GM23338 (cell line): ENCODE data around the gene EDNRB. TPM values are rescaled to one million over a fixed set of nuclear protein-coding genes. Genes with fewer than 3 reads are reported as not detected.

ENCODE experiments used
- ATAC-seq: fragments of 200-7000 bp; cut with Tn5 transposase; 3 replicates; pipeline ENCODE4 v1.9.1; 2020
- DNase-seq: peaks from one replicate; pipeline ENCODE4 v3.0.0-alpha.2; 2015; ENCODE audit warnings: low spot score
- H2AFZ ChIP-seq: fragments of 200-600 bp; sonication (generic); 2 replicates; pipeline ENCODE4 v1.8.0; 2016; ENCODE audit warnings: antibody characterized with exemption, mild to moderate bottlenecking, moderate library complexity
- H3F3A ChIP-seq: fragments of 200-600 bp; sonication (generic); replicated peaks from 2 replicates; pipeline ENCODE4 v1.8.0; 2017; ENCODE audit warnings: antibody characterized with exemption, mixed run types, low read depth
- H3K27ac ChIP-seq: fragments of 200-600 bp; sonication (generic); 2 replicates; pipeline ENCODE4 v1.6.1; 2016; ENCODE audit warnings: low read depth
- H3K27me3 ChIP-seq: fragments of 200-600 bp; sonication (generic); 2 replicates; pipeline ENCODE4 v1.8.0; 2016; ENCODE audit warnings: mild to moderate bottlenecking, mixed run types, moderate library complexity; ENCODE audit not compliant: insufficient read depth
- H3K36me3 ChIP-seq: fragments of 200-600 bp; sonication (generic); 2 replicates; pipeline ENCODE4 v1.8.0; 2016; ENCODE audit warnings: mild to moderate bottlenecking; ENCODE audit not compliant: insufficient read depth
- H3K4me1 ChIP-seq: fragments of 200-600 bp; sonication (generic); 2 replicates; pipeline ENCODE4 v1.8.0; 2016; ENCODE audit warnings: mild to moderate bottlenecking, moderate library complexity; ENCODE audit not compliant: insufficient read depth
- H3K4me2 ChIP-seq: fragments of 200-600 bp; sonication (generic); 2 replicates; pipeline ENCODE4 v1.7.1; 2017; ENCODE audit warnings: mixed run types
- H3K4me3 ChIP-seq: fragments of 200-600 bp; sonication (generic); 2 replicates; pipeline ENCODE4 v1.6.1; 2016; ENCODE audit warnings: mixed run types
- H3K79me2 ChIP-seq: fragments of 200-600 bp; sonication (generic); replicated peaks from 2 replicates; pipeline ENCODE4 v1.8.0; 2017; ENCODE audit warnings: mild to moderate bottlenecking; ENCODE audit not compliant: insufficient read depth
- H3K9me2 ChIP-seq: fragments of 200-600 bp; sonication (generic); 2 replicates; pipeline ENCODE4 v1.8.0; 2017; ENCODE audit not compliant: insufficient read depth
- H4K20me1 ChIP-seq: fragments of 200-600 bp; sonication (generic); replicated peaks from 2 replicates; pipeline ENCODE4 v1.8.0; 2017; ENCODE audit warnings: mild to moderate bottlenecking; ENCODE audit not compliant: insufficient read depth
- H3K27ac Mint-ChIP-seq: 2 replicates; pipeline ENCODE4 v1.8.0; 2020; ENCODE audit warnings: inconsistent platforms, mild to moderate bottlenecking, moderate library complexity, mixed read lengths
- H3K27me3 Mint-ChIP-seq: 3 replicates; pipeline ENCODE4 v1.8.0; 2022; ENCODE audit warnings: low read depth, mild to moderate bottlenecking, moderate library complexity, mixed read lengths, inconsistent platforms; ENCODE audit not compliant: insufficient read depth, poor library complexity
- H3K36me3 Mint-ChIP-seq: 3 replicates; pipeline ENCODE4 v1.8.0; 2021; ENCODE audit warnings: low read depth, mild to moderate bottlenecking, inconsistent platforms, moderate library complexity, mixed read lengths
- H3K4me1 Mint-ChIP-seq: 3 replicates; pipeline ENCODE4 v1.8.0; 2020; ENCODE audit warnings: mild to moderate bottlenecking, inconsistent platforms, mixed read lengths
- H3K4me3 Mint-ChIP-seq: 3 replicates; pipeline ENCODE4 v1.8.0; 2021; ENCODE audit warnings: moderate library complexity, mild to moderate bottlenecking, inconsistent platforms, mixed read lengths
- H3K9me3 Mint-ChIP-seq: 3 replicates; pipeline ENCODE4 v1.8.0; 2020; ENCODE audit warnings: moderate library complexity, mild to moderate bottlenecking, inconsistent platforms, mixed read lengths
- POLR2AphosphoS5 ChIP-seq: IDR thresholded peaks from 2 replicates; pipeline ENCODE4 v1.6.1; 2016; ENCODE audit warnings: antibody characterized with exemption, low read depth
- REST ChIP-seq: IDR thresholded peaks from one replicate; pipeline ENCODE4 v1.6.1; 2018; ENCODE audit warnings: antibody characterized with exemption; ENCODE audit not compliant: unreplicated experiment
- ZNF114 ChIP-seq: fragments of 250-450 bp; sonication (Bioruptor Pico); IDR thresholded peaks from 2 replicates; pipeline ENCODE4 v1.5.0; 2020; ENCODE audit warnings: mild to moderate bottlenecking, moderate library complexity
- polyA plus RNA-seq: library from polyadenylated mRNA; unstranded; fragments of >200 nt; fragmentation: Nextera tagmentation; extraction: Ambion mirVana; gene quantifications from 2 replicates; pipeline ENCODE4 v1.2.1, GENCODE V29; 2016
- total RNA-seq: library from RNA; depleted of rRNA; stranded (reverse); fragments of >200 nt; shearing (Covaris generic); gene quantifications from 2 replicates; pipeline ENCODE4 v1.2.3, GENCODE V29; 2014
- TF ChIP-seq, protein P1 (sequence below), 2 experiments: fragments of 200-600 bp in 1 of 2; sonication (generic) in 1 of 2; conservative IDR thresholded peaks; 2 replicates each; pipeline versions ENCODE4 v1.5.1 to v1.6.1; 2016 to 2017; ENCODE audit warnings: antibody characterized with exemption in 2 of 2, low read depth in 2 of 2, mild to moderate bottlenecking in 2 of 2, moderate library complexity in 1 of 2
- TF ChIP-seq, protein P2 (sequence below): fragments of 250-450 bp; sonication (Bioruptor Pico); IDR thresholded peaks from 2 replicates; pipeline ENCODE4 v1.5.0; 2020; ENCODE audit warnings: mild to moderate bottlenecking, moderate library complexity

EDNRB gene
- total and polyA plus RNA-seq, 2 experiments from 2014 or later: 27.9 to 28.9 TPM

GRCh38 chr13:77896536-77896935, 22.1 kb downstream of the EDNRB start (continued):
- no peak for TF ChIP-seq REST

GRCh38 chr13:77894743-77895142, 23.9 kb downstream of the EDNRB start:
- no peak overlapping the region for H3K4me3 Mint-ChIP-seq
- Histone ChIP-seq H3K4me1 (peaks cover 6% of the 10 kb centered on the region; the same call in 1 of the 2 replicates), H3F3A (no peaks in the 10 kb centered on the region), H2AFZ (no peak overlapping the region), H3K4me2 (no peak overlapping the region), H3K36me3 (no peaks in the 10 kb centered on the region), H3K4me3 (no peak overlapping the region), H3K9me2 (no peaks in the 10 kb centered on the region; the same call in 1 of the 2 replicates), H3K79me2 (no peaks in the 10 kb centered on the region), H3K27me3 (no peaks in the 10 kb centered on the region), H3K27ac (no peak overlapping the region), H4K20me1 (no peaks in the 10 kb centered on the region)
- H3K9me3 Mint-ChIP-seq: no peaks in the 10 kb centered on the region
- H3K27me3 Mint-ChIP-seq: no peaks in the 10 kb centered on the region
- peaks cover 9% of the 10 kb centered on the region for H3K36me3 Mint-ChIP-seq
- DNase-seq: no peak
- no peak for ATAC-seq
- TF ChIP-seq POLR2AphosphoS5 (no peak), ZNF114 (CRISPR knock-in tag) (no peak), REST (no peak)
- TF ChIP-seq, protein P1, sequence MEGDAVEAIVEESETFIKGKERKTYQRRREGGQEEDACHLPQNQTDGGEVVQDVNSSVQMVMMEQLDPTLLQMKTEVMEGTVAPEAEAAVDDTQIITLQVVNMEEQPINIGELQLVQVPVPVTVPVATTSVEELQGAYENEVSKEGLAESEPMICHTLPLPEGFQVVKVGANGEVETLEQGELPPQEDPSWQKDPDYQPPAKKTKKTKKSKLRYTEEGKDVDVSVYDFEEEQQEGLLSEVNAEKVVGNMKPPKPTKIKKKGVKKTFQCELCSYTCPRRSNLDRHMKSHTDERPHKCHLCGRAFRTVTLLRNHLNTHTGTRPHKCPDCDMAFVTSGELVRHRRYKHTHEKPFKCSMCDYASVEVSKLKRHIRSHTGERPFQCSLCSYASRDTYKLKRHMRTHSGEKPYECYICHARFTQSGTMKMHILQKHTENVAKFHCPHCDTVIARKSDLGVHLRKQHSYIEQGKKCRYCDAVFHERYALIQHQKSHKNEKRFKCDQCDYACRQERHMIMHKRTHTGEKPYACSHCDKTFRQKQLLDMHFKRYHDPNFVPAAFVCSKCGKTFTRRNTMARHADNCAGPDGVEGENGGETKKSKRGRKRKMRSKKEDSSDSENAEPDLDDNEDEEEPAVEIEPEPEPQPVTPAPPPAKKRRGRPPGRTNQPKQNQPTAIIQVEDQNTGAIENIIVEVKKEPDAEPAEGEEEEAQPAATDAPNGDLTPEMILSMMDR (conservative IDR thresholded peaks at IDR 0.05; ENCODE audit: low read depth in 2 of 2): no peak
- TF ChIP-seq, protein P2, sequence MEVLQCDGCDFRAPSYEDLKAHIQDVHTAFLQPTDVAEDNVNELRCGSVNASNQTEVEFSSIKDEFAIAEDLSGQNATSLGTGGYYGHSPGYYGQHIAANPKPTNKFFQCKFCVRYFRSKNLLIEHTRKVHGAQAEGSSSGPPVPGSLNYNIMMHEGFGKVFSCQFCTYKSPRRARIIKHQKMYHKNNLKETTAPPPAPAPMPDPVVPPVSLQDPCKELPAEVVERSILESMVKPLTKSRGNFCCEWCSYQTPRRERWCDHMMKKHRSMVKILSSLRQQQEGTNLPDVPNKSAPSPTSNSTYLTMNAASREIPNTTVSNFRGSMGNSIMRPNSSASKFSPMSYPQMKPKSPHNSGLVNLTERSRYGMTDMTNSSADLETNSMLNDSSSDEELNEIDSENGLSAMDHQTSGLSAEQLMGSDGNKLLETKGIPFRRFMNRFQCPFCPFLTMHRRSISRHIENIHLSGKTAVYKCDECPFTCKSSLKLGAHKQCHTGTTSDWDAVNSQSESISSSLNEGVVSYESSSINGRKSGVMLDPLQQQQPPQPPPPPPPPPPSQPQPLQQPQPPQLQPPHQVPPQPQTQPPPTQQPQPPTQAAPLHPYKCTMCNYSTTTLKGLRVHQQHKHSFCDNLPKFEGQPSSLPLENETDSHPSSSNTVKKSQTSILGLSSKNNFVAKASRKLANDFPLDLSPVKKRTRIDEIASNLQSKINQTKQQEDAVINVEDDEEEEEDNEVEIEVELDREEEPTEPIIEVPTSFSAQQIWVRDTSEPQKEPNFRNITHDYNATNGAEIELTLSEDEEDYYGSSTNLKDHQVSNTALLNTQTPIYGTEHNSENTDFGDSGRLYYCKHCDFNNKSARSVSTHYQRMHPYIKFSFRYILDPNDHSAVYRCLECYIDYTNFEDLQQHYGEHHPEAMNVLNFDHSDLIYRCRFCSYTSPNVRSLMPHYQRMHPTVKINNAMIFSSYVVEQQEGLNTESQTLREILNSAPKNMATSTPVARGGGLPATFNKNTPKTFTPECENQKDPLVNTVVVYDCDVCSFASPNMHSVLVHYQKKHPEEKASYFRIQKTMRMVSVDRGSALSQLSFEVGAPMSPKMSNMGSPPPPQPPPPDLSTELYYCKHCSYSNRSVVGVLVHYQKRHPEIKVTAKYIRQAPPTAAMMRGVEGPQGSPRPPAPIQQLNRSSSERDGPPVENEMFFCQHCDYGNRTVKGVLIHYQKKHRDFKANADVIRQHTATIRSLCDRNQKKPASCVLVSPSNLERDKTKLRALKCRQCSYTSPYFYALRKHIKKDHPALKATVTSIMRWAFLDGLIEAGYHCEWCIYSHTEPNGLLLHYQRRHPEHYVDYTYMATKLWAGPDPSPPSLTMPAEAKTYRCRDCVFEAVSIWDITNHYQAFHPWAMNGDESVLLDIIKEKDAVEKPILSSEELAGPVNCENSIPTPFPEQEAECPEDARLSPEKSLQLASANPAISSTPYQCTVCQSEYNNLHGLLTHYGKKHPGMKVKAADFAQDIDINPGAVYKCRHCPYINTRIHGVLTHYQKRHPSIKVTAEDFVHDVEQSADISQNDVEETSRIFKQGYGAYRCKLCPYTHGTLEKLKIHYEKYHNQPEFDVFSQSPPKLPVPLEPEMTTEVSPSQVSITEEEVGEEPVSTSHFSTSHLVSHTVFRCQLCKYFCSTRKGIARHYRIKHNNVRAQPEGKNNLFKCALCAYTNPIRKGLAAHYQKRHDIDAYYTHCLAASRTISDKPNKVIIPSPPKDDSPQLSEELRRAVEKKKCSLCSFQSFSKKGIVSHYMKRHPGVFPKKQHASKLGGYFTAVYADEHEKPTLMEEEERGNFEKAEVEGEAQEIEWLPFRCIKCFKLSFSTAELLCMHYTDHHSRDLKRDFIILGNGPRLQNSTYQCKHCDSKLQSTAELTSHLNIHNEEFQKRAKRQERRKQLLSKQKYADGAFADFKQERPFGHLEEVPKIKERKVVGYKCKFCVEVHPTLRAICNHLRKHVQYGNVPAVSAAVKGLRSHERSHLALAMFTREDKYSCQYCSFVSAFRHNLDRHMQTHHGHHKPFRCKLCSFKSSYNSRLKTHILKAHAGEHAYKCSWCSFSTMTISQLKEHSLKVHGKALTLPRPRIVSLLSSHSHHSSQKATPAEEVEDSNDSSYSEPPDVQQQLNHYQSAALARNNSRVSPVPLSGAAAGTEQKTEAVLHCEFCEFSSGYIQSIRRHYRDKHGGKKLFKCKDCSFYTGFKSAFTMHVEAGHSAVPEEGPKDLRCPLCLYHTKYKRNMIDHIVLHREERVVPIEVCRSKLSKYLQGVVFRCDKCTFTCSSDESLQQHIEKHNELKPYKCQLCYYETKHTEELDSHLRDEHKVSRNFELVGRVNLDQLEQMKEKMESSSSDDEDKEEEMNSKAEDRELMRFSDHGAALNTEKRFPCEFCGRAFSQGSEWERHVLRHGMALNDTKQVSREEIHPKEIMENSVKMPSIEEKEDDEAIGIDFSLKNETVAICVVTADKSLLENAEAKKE (CRISPR knock-in tag): no peak
- H3K4me1 Mint-ChIP-seq: peaks cover 16% of the 10 kb centered on the region
- no peak overlapping the region for H3K27ac Mint-ChIP-seq
